H1 (cell line): ENCODE measurements around the gene GBP4. TPM values are rescaled to one million over a fixed set of nuclear protein-coding genes. Genes with fewer than 3 reads are reported as not detected.

Experiments used
- KDM5A ChIP-seq: fragments of 200-600 bp; IDR thresholded peaks from 2 replicates; pipeline ENCODE4 v1.7.1; 2012; ENCODE audit warnings: mild to moderate bottlenecking, low read length, inconsistent platforms, mixed read lengths
- SIN3A ChIP-seq, 2 experiments: IDR thresholded peaks in 1 of 2; conservative IDR thresholded peaks in 1 of 2; 2 replicates each; pipeline ENCODE4 v1.6.1; 2011 to 2012; ENCODE audit warnings: low read length in 2 of 2, improper control_type of control experiment in 1 of 2, low read depth in 1 of 2, mild to moderate bottlenecking in 1 of 2
- polyA plus RNA-seq, 7 experiments: library from polyadenylated mRNA; depleted of rRNA in 3 of 7; stranded (reverse) in 5 of 7; unstranded in 2 of 7; fragments of >200 nt in 5 of 7; fragments of 200-250 nt in 2 of 7; gene quantifications; 1 replicate in 5 of 7; 2 replicates in 1 of 7; 4 replicates in 1 of 7; pipeline versions ENCODE4 v1.2.1 to v1.2.3, GENCODE V29; 2011 to 2013; ENCODE audit warnings: missing spikeins in 2 of 7, mixed read lengths in 2 of 7
- total RNA-seq: library from RNA; stranded (reverse); fragmentation: NEBNext Ultra II Directional; extraction: Animal tissue kit (Norgen Biotek cat#: 25700); gene quantifications from 2 replicates; pipeline ENCODE4 v1.2.1, GENCODE V29; 2021

Gene GBP4
- total and polyA plus RNA-seq, 2 of the 8 experiments (the other 6 are each of a cell fraction or from before 2014, with no cell fraction given), result 0.02 TPM; not detected in 1

DNA sequence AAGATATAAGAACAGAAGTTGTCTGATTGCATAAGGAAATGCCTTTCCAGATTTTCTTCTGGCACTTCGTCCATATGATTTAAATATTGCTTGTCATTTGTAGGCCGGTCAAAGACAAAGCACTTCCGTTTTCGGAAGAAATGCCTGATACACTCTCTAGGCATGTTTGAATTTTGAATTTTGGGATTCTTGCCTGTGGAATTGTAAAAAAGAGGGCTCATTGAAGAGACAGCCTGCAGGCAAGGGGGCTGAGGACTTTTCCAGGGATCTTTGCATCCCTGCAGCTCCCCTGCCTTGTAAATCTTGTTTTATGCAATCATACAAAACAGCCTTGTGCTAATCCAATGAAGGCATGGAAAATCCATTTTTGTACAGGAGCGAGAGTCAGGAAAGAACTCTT, 7.4 kb downstream of the GBP4 start (continued):
- no peak for TF ChIP-seq SIN3A (conservative IDR thresholded peaks at IDR 0.05 in 1 of 2, IDR thresholded peaks at IDR 0.05 in 1 of 2; ENCODE audit: low read depth in 1 of 2, low read length in 2 of 2)
- TF ChIP-seq KDM5A, result no peak
